Measurements from ENCODE around the gene HES4. TPM values are rescaled to one million over a fixed set of nuclear protein-coding genes. Genes with fewer than 3 reads are reported as not detected.

The HES4 gene
- total RNA-seq, 1 donor from 2014 or later: 218 TPM

DNA sequence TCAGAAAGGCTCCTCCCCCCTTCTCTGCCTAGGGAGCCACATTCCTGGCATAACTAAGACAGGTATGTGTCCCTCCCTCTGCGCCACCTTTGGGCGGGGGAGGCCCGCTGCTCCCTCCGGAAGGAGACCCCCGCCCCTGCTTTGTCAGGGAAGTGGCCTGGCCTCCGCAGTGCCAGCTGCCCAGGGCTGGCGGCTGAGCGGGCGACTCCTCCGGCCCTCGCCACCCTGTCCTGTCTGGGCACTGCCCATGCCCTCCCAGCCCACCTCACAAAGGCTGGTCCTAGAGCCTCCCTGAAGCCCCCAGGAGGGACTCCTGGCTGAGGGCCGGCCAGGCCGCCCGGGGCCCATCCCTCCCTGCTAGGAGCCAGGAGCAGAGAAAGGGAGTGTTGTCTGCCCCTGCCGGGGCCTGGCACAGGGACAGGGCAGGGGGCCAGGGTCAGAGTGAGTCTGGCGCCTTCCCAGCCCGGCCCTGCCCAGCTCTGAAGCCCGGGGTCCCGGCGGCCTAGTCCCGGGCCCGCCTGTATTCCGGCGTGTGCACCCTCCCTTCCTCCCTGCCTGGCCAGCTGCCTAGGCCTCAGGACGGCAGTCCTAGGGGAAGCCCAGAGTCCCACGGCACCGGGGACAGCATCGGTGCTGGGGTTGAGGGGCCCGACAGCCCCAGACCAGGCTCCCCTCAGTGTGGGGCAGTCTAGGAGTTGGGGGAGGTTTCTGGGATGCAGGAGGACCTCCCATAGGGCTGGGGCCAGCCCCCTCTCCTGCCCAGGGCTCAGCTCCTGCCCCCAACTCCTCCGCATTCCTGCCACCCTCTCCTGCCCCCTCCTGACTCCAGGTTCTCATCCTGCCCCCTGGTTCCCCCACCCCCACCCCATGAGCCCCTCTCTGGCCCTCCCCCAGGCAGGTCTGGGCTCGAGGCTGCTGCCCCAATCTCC lies 25.1 kb upstream of the HES4 start:
- Mint-ChIP-seq H3K27ac (ENCODE audit: unreplicated experiment) (no peak overlapping the region), H3K36me3 (ENCODE audit: unreplicated experiment) (no peaks in the 10 kb centered on the region), H3K4me3 (ENCODE audit: unreplicated experiment) (no peak overlapping the region), H3K4me1 (ENCODE audit: low read depth, unreplicated experiment) (peaks cover 11% of the 10 kb centered on the region), H3K9me3 (ENCODE audit: unreplicated experiment) (peaks cover 13% of the 10 kb centered on the region), H3K27me3 (ENCODE audit: unreplicated experiment) (peaks cover 5% of the 10 kb centered on the region)
- TF ChIP-seq, protein P1, sequence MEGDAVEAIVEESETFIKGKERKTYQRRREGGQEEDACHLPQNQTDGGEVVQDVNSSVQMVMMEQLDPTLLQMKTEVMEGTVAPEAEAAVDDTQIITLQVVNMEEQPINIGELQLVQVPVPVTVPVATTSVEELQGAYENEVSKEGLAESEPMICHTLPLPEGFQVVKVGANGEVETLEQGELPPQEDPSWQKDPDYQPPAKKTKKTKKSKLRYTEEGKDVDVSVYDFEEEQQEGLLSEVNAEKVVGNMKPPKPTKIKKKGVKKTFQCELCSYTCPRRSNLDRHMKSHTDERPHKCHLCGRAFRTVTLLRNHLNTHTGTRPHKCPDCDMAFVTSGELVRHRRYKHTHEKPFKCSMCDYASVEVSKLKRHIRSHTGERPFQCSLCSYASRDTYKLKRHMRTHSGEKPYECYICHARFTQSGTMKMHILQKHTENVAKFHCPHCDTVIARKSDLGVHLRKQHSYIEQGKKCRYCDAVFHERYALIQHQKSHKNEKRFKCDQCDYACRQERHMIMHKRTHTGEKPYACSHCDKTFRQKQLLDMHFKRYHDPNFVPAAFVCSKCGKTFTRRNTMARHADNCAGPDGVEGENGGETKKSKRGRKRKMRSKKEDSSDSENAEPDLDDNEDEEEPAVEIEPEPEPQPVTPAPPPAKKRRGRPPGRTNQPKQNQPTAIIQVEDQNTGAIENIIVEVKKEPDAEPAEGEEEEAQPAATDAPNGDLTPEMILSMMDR (IDR thresholded peaks at IDR 0.05; ENCODE audit: partially characterized antibody, unreplicated experiment): no peak
- DNase-seq: peak; percentile 18

DNA sequence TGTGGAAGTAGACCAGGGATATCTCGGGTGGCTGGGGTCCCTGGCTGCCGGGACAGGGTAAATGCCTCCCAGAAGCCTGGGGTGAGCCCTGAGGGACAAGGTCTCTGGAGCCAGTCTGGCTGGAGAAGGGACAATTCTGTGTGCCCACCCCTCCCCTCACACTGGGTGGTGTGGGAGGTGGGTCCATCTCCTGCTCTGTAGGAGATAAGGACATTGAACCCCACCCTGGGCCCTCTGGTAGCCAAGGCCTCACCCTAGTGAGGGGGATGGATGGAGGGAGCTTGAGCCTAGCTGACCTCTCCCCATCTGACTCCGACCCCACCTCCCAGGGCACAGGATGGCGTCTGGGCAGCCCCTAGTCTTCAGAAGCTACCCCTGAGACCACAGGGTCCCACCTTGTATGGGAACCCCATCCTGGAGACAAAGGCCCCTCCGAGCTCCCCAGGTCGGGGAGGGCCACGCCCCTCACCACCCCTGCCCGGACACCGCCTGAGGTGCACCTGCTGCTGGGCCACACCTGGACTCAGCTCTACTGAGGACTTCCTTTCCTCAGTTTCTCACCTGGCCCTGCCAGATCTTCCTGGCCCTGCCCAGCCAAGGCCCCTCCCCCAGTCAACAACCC lies 24.4 kb upstream of the HES4 start:
- Mint-ChIP-seq H3K4me1 (ENCODE audit: low read depth, unreplicated experiment) (peaks cover 11% of the 10 kb centered on the region), H3K9me3 (ENCODE audit: unreplicated experiment) (peaks cover 13% of the 10 kb centered on the region), H3K36me3 (ENCODE audit: unreplicated experiment) (no peaks in the 10 kb centered on the region), H3K27ac (ENCODE audit: unreplicated experiment) (no peak overlapping the region), H3K27me3 (ENCODE audit: unreplicated experiment) (peaks cover 5% of the 10 kb centered on the region), H3K4me3 (ENCODE audit: unreplicated experiment) (no peak overlapping the region)
- TF ChIP-seq, protein P1 (IDR thresholded peaks at IDR 0.05; ENCODE audit: partially characterized antibody, unreplicated experiment): no peak
- no peak for DNase-seq

DNA sequence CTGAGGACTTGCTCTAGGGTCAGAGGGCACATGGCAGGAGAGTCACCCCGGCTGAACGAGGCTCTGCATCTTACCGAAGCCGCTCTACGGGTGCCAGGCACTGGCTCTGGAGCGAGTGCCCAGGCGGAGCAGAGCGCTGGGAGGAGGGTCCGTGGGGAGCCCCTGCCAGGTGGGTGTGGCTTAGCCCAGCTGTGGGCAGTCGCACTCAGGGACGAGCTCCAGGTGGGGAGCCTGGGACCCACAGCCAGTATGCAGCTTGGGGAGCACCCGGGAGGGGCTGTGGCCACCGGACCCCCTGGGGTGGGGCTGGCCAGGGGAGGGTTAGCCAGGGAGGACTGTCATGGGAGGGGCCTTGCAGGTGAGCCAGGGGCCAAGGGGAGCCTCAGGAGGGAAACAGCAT lies 23.8 kb upstream of the HES4 start:
- DNase-seq: peak; percentile 14
- H3K27ac Mint-ChIP-seq (ENCODE audit: unreplicated experiment): no peak overlapping the region
- TF ChIP-seq, protein P1 (IDR thresholded peaks at IDR 0.05; ENCODE audit: partially characterized antibody, unreplicated experiment): no peak

DNA sequence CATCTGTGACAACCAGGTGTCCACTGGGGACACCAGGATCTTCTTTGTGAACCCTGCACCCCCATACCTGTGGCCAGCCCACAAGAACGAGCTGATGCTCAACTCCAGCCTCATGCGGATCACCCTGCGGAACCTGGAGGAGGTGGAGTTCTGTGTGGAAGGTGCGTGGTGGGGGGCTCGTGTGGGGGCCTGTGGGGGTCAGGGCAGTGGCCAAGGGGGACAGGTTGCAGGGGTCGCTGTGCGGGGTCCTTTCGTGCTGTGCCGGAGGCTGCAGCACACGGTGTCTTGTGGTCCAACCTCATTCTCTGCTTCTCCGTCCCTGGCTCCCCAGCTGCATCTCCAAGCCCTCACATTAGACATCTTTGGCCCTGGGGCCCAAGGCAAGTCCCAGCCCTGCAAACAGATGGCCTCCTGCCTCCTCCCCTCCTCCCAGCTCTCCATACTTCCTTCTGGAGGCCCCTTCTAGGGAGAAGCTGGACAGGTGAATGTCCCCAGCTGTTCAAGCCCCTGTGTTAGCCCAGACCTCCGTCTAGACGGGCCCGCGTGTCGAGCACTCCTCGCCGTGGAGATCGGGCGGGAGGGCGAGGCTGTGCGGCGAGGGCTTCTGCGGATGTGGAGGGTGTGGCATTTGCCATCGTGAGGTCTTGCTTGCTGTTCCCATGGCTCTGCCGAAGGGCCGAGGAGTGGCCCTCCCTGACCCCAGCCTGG lies 22.6 kb upstream of the HES4 start:
- TF ChIP-seq, protein P1 (IDR thresholded peaks at IDR 0.05; ENCODE audit: partially characterized antibody, unreplicated experiment): no peak
- Mint-ChIP-seq H3K27ac (ENCODE audit: unreplicated experiment) (peak overlapping the region; percentile 22), H3K4me1 (ENCODE audit: low read depth, unreplicated experiment) (peaks cover 11% of the 10 kb centered on the region), H3K36me3 (ENCODE audit: unreplicated experiment) (no peaks in the 10 kb centered on the region), H3K27me3 (ENCODE audit: unreplicated experiment) (peaks cover 6% of the 10 kb centered on the region), H3K4me3 (ENCODE audit: unreplicated experiment) (peak overlapping the region; percentile 85), H3K9me3 (ENCODE audit: unreplicated experiment) (peaks cover 14% of the 10 kb centered on the region)
- peak; percentile 22 for DNase-seq

More for the DNA sequence above, 23.8 kb upstream of the HES4 start:
- peaks cover 5% of the 10 kb centered on the region for H3K27me3 Mint-ChIP-seq (ENCODE audit: unreplicated experiment)
- H3K4me1 Mint-ChIP-seq (ENCODE audit: low read depth, unreplicated experiment): peaks cover 11% of the 10 kb centered on the region
- no peaks in the 10 kb centered on the region for H3K36me3 Mint-ChIP-seq (ENCODE audit: unreplicated experiment)
- peaks cover 13% of the 10 kb centered on the region for H3K9me3 Mint-ChIP-seq (ENCODE audit: unreplicated experiment)
- no peak overlapping the region for H3K4me3 Mint-ChIP-seq (ENCODE audit: unreplicated experiment)

Data from glutamatergic neuron (in vitro differentiated cells).